Measurements from ENCODE around the gene KSR1. TPM values are rescaled to one million over a fixed set of nuclear protein-coding genes. Genes with fewer than 3 reads are reported as not detected.

Gene KSR1
- total and polyA plus RNA-seq, 8 donors, result 2.7 to 32.1 (median 13.6) TPM

- Histone ChIP-seq H3K27me3 (no peaks in the 10 kb centered on the region), H3K27ac (no peak overlapping the region), H3K36me3 (no peaks in the 10 kb centered on the region), H3K4me3 (no peak overlapping the region), H3K4me1 (no peaks in the 10 kb centered on the region), H3K9me3 (no peaks in the 10 kb centered on the region)
- 78 to 94% (median 89%) methylated on average over 5 to 11 of the region's 11 CpGs for WGBS, 5 donors
- DNase-seq, result no peak
- intact Hi-C loops (cut with DNase I; ENCODE audit: low total_unique reads), result no loop called here
- TF ChIP-seq EP300 (IDR thresholded peaks at IDR 0.05) (no peak), POLR2A (IDR thresholded peaks at IDR 0.05) (no peak), POLR2AphosphoS5 (IDR thresholded peaks at IDR 0.05) (no peak), CTCF (IDR thresholded peaks at IDR 0.05) (no peak)
Observed at GRCh38 chr17:27666831-27667560, 210.7 kb downstream of the KSR1 start.

- Histone ChIP-seq H3K27me3 (no peaks in the 10 kb centered on the region), H3K9me3 (no peaks in the 10 kb centered on the region), H3K4me3 (no peak overlapping the region), H3K27ac (no peak overlapping the region), H3K36me3 (no peaks in the 10 kb centered on the region), H3K4me1 (no peaks in the 10 kb centered on the region)
- 80 to 88% (median 84%) methylated on average over 8 to 12 of the region's 12 CpGs for WGBS, 5 donors
- no peak for DNase-seq
- no peak for TF ChIP-seq CTCF (IDR thresholded peaks at IDR 0.05)
- no peak for TF ChIP-seq POLR2A (IDR thresholded peaks at IDR 0.05)
- no peak for TF ChIP-seq POLR2AphosphoS5 (IDR thresholded peaks at IDR 0.05)
- TF ChIP-seq EP300 (IDR thresholded peaks at IDR 0.05), result no peak
- intact Hi-C loops (cut with DNase I; ENCODE audit: low total_unique reads), result no loop called here
Observed at GRCh38 chr17:27667656-27668487, 211.6 kb downstream of the KSR1 start.

GRCh38 chr17:27668488-27668823, 212.2 kb downstream of the KSR1 start:
- no peak for TF ChIP-seq CTCF (IDR thresholded peaks at IDR 0.05)
- TF ChIP-seq POLR2AphosphoS5 (IDR thresholded peaks at IDR 0.05), result no peak
- no peak for TF ChIP-seq EP300 (IDR thresholded peaks at IDR 0.05)
- TF ChIP-seq POLR2A (IDR thresholded peaks at IDR 0.05), result no peak
- Histone ChIP-seq H3K27ac (no peak overlapping the region), H3K4me1 (no peaks in the 10 kb centered on the region), H3K9me3 (no peaks in the 10 kb centered on the region), H3K27me3 (no peaks in the 10 kb centered on the region), H3K36me3 (no peaks in the 10 kb centered on the region), H3K4me3 (no peak overlapping the region)
- no peak for DNase-seq
- WGBS, 5 donors, result 47 to 85% (median 77%) methylated on average over 2 of the region's 2 CpGs
- intact Hi-C loops (cut with DNase I; ENCODE audit: low total_unique reads), result no loop called here

- Histone ChIP-seq H3K4me3 (no peak overlapping the region), H3K4me1 (no peaks in the 10 kb centered on the region), H3K27ac (no peak overlapping the region), H3K36me3 (no peaks in the 10 kb centered on the region), H3K27me3 (no peaks in the 10 kb centered on the region), H3K9me3 (no peaks in the 10 kb centered on the region)
- TF ChIP-seq EP300 (IDR thresholded peaks at IDR 0.05), result no peak
- TF ChIP-seq CTCF (IDR thresholded peaks at IDR 0.05), result no peak
- no peak for TF ChIP-seq POLR2AphosphoS5 (IDR thresholded peaks at IDR 0.05)
- TF ChIP-seq POLR2A (IDR thresholded peaks at IDR 0.05), result no peak
- no peak for DNase-seq
- 83 to 94% (median 89%) methylated on average over 7 of the region's 7 CpGs for WGBS, 5 donors
- intact Hi-C loops (cut with DNase I; ENCODE audit: low total_unique reads), result no loop called here
Observed at GRCh38 chr17:27669136-27669535, 212.9 kb downstream of the KSR1 start.
